ENCODE results near the gene RMND5A. TPM values are rescaled to one million over a fixed set of nuclear protein-coding genes. Genes with fewer than 3 reads are reported as not detected.
A peak's percentile ranks its signal among the peaks of the same experiment; 100 is the strongest.

Gene RMND5A
- total RNA-seq, 1 experiment from 2014 or later, result 34.1 TPM

DNA sequence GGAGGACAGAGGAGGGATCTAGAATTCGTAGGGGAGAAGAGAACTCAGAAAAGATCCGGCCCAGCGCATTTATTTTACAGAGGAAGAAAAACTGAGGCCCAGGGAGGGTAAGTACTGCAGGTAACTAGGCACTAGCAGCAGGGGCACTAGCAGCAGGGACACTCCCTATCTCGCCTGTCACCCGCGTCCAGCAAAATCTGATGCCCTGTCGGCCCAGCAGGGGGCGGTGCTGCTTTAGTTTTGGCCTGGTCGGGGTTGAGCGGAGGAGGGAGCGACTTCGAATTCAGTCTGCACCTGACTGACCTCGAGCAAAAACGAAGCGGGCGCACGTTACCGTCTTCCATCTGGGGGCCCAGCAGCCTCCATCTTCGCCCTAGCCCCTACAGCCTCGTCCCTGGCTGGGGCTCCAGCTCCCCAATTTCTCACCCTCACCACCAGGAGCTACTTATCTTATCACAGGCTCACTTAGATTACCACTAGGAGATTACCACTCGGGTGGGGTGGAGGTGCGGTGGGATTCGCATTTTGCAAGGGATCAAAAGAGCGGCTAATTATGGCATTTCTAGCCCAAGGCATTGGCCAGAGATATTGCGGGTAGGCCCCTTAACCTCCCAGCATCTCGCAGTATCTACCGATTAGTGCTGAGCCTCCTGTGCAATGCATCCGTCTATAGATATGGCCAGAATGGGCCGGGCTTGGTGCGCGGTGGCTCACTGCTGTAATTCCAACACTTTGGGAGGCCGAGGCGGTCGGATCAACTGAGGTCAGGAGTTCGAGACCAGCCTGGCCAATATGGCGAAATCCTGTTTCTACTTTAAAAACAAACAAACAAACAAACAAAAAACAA, 88.4 kb downstream of the RMND5A start:
- ChIA-PET POLR2A (ENCODE audit: unreplicated experiment) (no interaction called here), CTCF (no interaction called here)
- ATAC-seq (peak; percentile 90), DNase-seq (peak; percentile 92)
- no peaks in the 10 kb centered on the region for H3F3A ChIP-seq (ENCODE audit: low read length, unreplicated experiment)
- H4K20me1 ChIP-seq (ENCODE audit: low read length), result no peaks in the 10 kb centered on the region
- H3K36me3 ChIP-seq (ENCODE audit: low read depth, low read length), result no peaks in the 10 kb centered on the region
- no TSS peak for BruUV-seq (replicated peaks)
- TF ChIP-seq, protein P1, sequence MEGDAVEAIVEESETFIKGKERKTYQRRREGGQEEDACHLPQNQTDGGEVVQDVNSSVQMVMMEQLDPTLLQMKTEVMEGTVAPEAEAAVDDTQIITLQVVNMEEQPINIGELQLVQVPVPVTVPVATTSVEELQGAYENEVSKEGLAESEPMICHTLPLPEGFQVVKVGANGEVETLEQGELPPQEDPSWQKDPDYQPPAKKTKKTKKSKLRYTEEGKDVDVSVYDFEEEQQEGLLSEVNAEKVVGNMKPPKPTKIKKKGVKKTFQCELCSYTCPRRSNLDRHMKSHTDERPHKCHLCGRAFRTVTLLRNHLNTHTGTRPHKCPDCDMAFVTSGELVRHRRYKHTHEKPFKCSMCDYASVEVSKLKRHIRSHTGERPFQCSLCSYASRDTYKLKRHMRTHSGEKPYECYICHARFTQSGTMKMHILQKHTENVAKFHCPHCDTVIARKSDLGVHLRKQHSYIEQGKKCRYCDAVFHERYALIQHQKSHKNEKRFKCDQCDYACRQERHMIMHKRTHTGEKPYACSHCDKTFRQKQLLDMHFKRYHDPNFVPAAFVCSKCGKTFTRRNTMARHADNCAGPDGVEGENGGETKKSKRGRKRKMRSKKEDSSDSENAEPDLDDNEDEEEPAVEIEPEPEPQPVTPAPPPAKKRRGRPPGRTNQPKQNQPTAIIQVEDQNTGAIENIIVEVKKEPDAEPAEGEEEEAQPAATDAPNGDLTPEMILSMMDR (conservative IDR thresholded peaks at IDR 0.05; ENCODE audit: low read depth, low read length), result peak; percentile 93
- TF ChIP-seq EZH2phosphoT487 (IDR thresholded peaks at IDR 0.05; ENCODE audit: borderline replicate concordance, low read length) (no peak), EZH2 (IDR thresholded peaks at IDR 0.05; ENCODE audit: low read length, unreplicated experiment) (no peak)
- H3K27me3 ChIP-seq (ENCODE audit: low read length), result no peaks in the 10 kb centered on the region
- H3K9ac ChIP-seq (ENCODE audit: low read length), result peak overlapping the region; percentile 66
- peak overlapping the region; percentile 98 for H2AFZ ChIP-seq (ENCODE audit: low read length)
- H3K79me2 ChIP-seq (ENCODE audit: low read length), result no peaks in the 10 kb centered on the region
- H3K27ac ChIP-seq (ENCODE audit: low read length), result peak overlapping the region; percentile 24
- H3K4me3 ChIP-seq (ENCODE audit: low read length), result peak overlapping the region; percentile 76
- H3K9me3 ChIP-seq (ENCODE audit: low read length), result no peaks in the 10 kb centered on the region
- intact Hi-C loops (cut with micrococcal nuclease), result loop anchor here (2.0 kb wide), 1 partner anchor 44 kb away; no protein-coding TSS in a partner anchor
- peak overlapping the region; percentile 95 for H3K4me2 ChIP-seq (ENCODE audit: low read length)
- peaks cover 11% of the 10 kb centered on the region for H3K4me1 ChIP-seq (ENCODE audit: insufficient read depth, low read length)
- H3K9me2 ChIP-seq (replicated peaks; ENCODE audit: low read length), result no peaks in the 10 kb centered on the region

DNA sequence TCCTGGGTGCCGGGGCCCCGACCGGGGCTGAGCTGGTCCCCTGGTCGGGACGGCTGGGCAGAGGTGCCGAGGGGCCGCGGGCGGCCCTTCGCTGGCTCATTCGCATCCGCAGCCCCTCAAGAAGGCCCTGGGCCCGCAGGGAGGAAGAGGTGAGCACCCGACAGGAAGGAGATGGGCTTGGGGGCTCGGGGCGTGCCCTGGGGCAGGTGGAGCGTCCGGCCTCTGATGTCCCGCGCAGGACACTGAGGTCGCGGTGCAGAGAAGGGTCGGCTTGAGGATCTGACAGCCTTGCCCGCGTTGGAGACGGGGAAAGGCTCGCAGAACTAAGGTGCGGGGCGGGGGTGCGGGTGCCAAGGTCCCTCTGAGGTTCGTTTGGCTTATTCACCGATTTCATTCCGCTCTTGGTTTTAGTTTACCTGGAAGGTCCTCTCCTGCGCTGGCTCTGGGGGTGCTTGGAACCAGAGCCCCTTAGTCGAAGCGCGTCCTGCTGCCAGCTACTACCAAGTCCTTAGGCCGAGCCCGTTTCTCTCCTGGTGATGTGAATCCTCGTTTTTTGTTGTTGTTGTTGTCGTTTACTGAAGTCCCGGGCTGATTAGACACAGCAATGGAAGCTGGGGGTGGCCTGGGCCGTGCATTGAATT, 89.5 kb downstream of the RMND5A start:
- Histone ChIP-seq H3K4me2 (ENCODE audit: low read length) (no peak overlapping the region), H3K27ac (ENCODE audit: low read length) (no peak overlapping the region), H3K4me1 (ENCODE audit: insufficient read depth, low read length) (peaks cover 11% of the 10 kb centered on the region), H3K4me3 (ENCODE audit: low read length) (no peak overlapping the region), H3K36me3 (ENCODE audit: low read depth, low read length) (no peaks in the 10 kb centered on the region), H3K9me3 (ENCODE audit: low read length) (no peaks in the 10 kb centered on the region), H3K9me2 (replicated peaks; ENCODE audit: low read length) (no peaks in the 10 kb centered on the region), H2AFZ (ENCODE audit: low read length) (no peak overlapping the region), H4K20me1 (ENCODE audit: low read length) (no peaks in the 10 kb centered on the region), H3F3A (ENCODE audit: low read length, unreplicated experiment) (no peaks in the 10 kb centered on the region), H3K9ac (ENCODE audit: low read length) (no peak overlapping the region), H3K79me2 (ENCODE audit: low read length) (no peaks in the 10 kb centered on the region), H3K27me3 (ENCODE audit: low read length) (no peaks in the 10 kb centered on the region)
- intact Hi-C loops (cut with micrococcal nuclease), result loop anchor here (2.0 kb wide), 1 partner anchor 45 kb away; no protein-coding TSS in a partner anchor
- CTCF ChIA-PET, result interaction anchor here (0.5 kb wide), 1 partner anchor 22 kb away, joined by 3 read pairs; no protein-coding TSS in a partner anchor
- ATAC-seq (no peak), DNase-seq (no peak)
- POLR2A ChIA-PET (ENCODE audit: unreplicated experiment), result no interaction called here
- TF ChIP-seq EZH2 (IDR thresholded peaks at IDR 0.05; ENCODE audit: low read length, unreplicated experiment) (no peak), EZH2phosphoT487 (IDR thresholded peaks at IDR 0.05; ENCODE audit: borderline replicate concordance, low read length) (no peak)
- BruUV-seq (replicated peaks), result no TSS peak

DNA sequence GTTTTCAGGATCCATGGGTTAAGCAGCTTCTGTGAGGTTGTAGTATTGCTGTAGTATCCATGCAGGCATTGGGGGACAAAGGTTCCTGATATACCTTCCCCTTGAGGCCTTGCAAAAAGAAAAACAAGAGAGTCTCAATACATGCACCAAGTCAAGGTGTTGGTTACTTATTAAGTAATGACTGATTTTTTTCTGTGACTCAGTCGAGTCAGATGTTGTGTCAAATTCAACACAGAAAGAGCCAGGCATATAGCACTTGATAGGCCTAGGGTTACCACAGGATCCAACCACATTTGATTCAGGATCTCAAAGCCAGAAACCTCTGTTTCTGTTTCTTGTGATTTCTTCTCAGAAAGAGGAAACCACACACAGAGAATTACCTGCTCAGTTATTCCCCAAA, 95.5 kb downstream of the RMND5A start:
- no peak overlapping the region for H3K4me3 ChIP-seq (ENCODE audit: low read length)
- no peak overlapping the region for H3K9ac ChIP-seq (ENCODE audit: low read length)
- no peaks in the 10 kb centered on the region for H3K4me1 ChIP-seq (ENCODE audit: insufficient read depth, low read length)
- H3K9me2 ChIP-seq (replicated peaks; ENCODE audit: low read length), result no peaks in the 10 kb centered on the region
- H3K27me3 ChIP-seq (ENCODE audit: low read length), result no peaks in the 10 kb centered on the region
- no peak overlapping the region for H2AFZ ChIP-seq (ENCODE audit: low read length)
- no peaks in the 10 kb centered on the region for H4K20me1 ChIP-seq (ENCODE audit: low read length)
- ChIA-PET CTCF (no interaction called here), POLR2A (ENCODE audit: unreplicated experiment) (no interaction called here)
- BruUV-seq (replicated peaks), result no TSS peak
- no peak for ATAC-seq
- TF ChIP-seq EZH2 (IDR thresholded peaks at IDR 0.05; ENCODE audit: low read length, unreplicated experiment) (no peak), EZH2phosphoT487 (IDR thresholded peaks at IDR 0.05; ENCODE audit: borderline replicate concordance, low read length) (no peak)
- TF ChIP-seq, protein P1 (conservative IDR thresholded peaks at IDR 0.05; ENCODE audit: low read depth, low read length), result no peak
- no peaks in the 10 kb centered on the region for H3K79me2 ChIP-seq (ENCODE audit: low read length)
- intact Hi-C loops (cut with micrococcal nuclease), result no loop called here
- no peak overlapping the region for H3K4me2 ChIP-seq (ENCODE audit: low read length)
- no peaks in the 10 kb centered on the region for H3F3A ChIP-seq (ENCODE audit: low read length, unreplicated experiment)
- no peak for DNase-seq
- no peak overlapping the region for H3K27ac ChIP-seq (ENCODE audit: low read length)
- H3K36me3 ChIP-seq (ENCODE audit: low read depth, low read length), result no peaks in the 10 kb centered on the region
- no peaks in the 10 kb centered on the region for H3K9me3 ChIP-seq (ENCODE audit: low read length)
